ENCODE measurements around the gene DEGS1. TPM values are rescaled to one million over a fixed set of nuclear protein-coding genes. Genes with fewer than 3 reads are reported as not detected.
A peak's percentile ranks its signal among the peaks of the same experiment; 100 is the strongest.

The DEGS1 gene
- total and polyA plus RNA-seq, 2 experiments from 2014 or later, result 45.7 to 67.9 TPM

- TF ChIP-seq ETS1 (IDR thresholded peaks at IDR 0.05) (no peak), NANOG (IDR thresholded peaks at IDR 0.05; ENCODE audit: borderline replicate concordance) (no peak), EZH2 (IDR thresholded peaks at IDR 0.05; ENCODE audit: low read depth, unreplicated experiment) (no peak), STAT1 (IDR thresholded peaks at IDR 0.05; ENCODE audit: unreplicated experiment) (no peak), JUNB (IDR thresholded peaks at IDR 0.05; ENCODE audit: unreplicated experiment) (no peak), CREB1 (CRISPR knock-in tag; IDR thresholded peaks at IDR 0.05; ENCODE audit: low read depth) (no peak), CTCF (conservative IDR thresholded peaks at IDR 0.05; ENCODE audit: low read depth in 2 of 2) (no peak)
Measured at GRCh38 chr1:224168859-224169380, 14.1 kb upstream of the DEGS1 start (continued).

GRCh38 chr1:224169718-224170270 is 13.2 kb upstream of the DEGS1 start:
- Histone ChIP-seq H3K36me3 (ENCODE audit: insufficient read depth) (no peaks in the 10 kb centered on the region), H3K4me1 (ENCODE audit: insufficient read depth) (peaks cover 18% of the 10 kb centered on the region), H3F3A (replicated peaks; ENCODE audit: low read depth) (no peaks in the 10 kb centered on the region), H3K79me2 (replicated peaks; ENCODE audit: insufficient read depth) (no peaks in the 10 kb centered on the region), H3K27ac (ENCODE audit: low read depth) (0 out of 2 replicates have a peak overlapping the region, but pooled peaks have one; percentile 2), H3K9me2 (ENCODE audit: insufficient read depth) (no peaks in the 10 kb centered on the region), H3K4me3 (no peak overlapping the region), H3K27me3 (ENCODE audit: insufficient read depth) (no peaks in the 10 kb centered on the region), H2AFZ (peak overlapping the region; percentile 86; the same call in 1 of the 2 replicates), H4K20me1 (replicated peaks; ENCODE audit: insufficient read depth) (no peaks in the 10 kb centered on the region), H3K4me2 (no peak overlapping the region)
- Mint-ChIP-seq H3K4me3 (no peak overlapping the region), H3K36me3 (ENCODE audit: low read depth) (peaks cover 8% of the 10 kb centered on the region), H3K9me3 (peaks cover 7% of the 10 kb centered on the region), H3K4me1 (peaks cover 18% of the 10 kb centered on the region; the same call in 2 of the 3 replicates), H3K27me3 (ENCODE audit: insufficient read depth, low read depth, poor library complexity) (peaks cover 10% of the 10 kb centered on the region), H3K27ac (no peak overlapping the region)
- DNase-seq (ENCODE audit: low spot score), result peak; percentile 19
- peak; percentile 34 for ATAC-seq
- TF ChIP-seq CTCF (conservative IDR thresholded peaks at IDR 0.05; ENCODE audit: low read depth in 2 of 2) (no peak), REST (IDR thresholded peaks at IDR 0.05; ENCODE audit: unreplicated experiment) (no peak), ZNF462 (CRISPR knock-in tag; IDR thresholded peaks at IDR 0.05) (no peak)

Measured in GM23338 (cell line).